HepG2 (cell line): ENCODE data around the gene GRAMD2A. TPM values are rescaled to one million over a fixed set of nuclear protein-coding genes. Genes with fewer than 3 reads are reported as not detected.
A peak's percentile ranks its signal among the peaks of the same experiment; 100 is the strongest.

Experiments used
- ATAC-seq: fragments of 200-7000 bp; cut with Tn5 transposase; 3 replicates; pipeline ENCODE4 v1.9.1; 2020; ENCODE audit warnings: mild to moderate bottlenecking, moderate library complexity
- BruUV-seq: library from RNA; stranded (reverse); fragments of 400-500 nt; replicated peaks from 2 replicates; lab custom pipeline; 2021; lab: Mats Ljungman, UMichigan
- CTCF ChIA-PET: fragments of 300-600 bp; formaldehyde crosslinking; extraction: SDS; loops from one replicate; lab custom pipeline; 2021; ENCODE audit warnings: low total read pairs, inconsistent platforms, low intra/inter-chr PET ratio; lab: Yijun Ruan, JAX
- POLR2A ChIA-PET: fragments of 350-600 bp; sonication (Branson Sonifier 250); formaldehyde crosslinking; loops from one replicate; lab custom pipeline; 2020; ENCODE audit warnings: antibody characterized with exemption, inconsistent platforms; lab: Yijun Ruan, JAX
- DNase-seq: peaks from one replicate; pipeline ENCODE4 v3.0.0-alpha.2; 2015; ENCODE audit warnings: low spot score
- FAIRE-seq: peaks from 3 replicates; lab custom pipeline; 2011; peaks lifted over from hg19 to GRCh38; lab: Jason Lieb, UNC
- H2AFZ ChIP-seq: one replicate; pipeline ENCODE4 v1.6.1; 2011; ENCODE audit warnings: low read length, inconsistent platforms
- H3K27ac ChIP-seq: fragments of 300-600 bp; 3 replicates; pipeline ENCODE4 v1.8.0; 2011; ENCODE audit warnings: mixed run types, mild to moderate bottlenecking, mixed read lengths, low read length, inconsistent platforms; ENCODE audit not compliant: insufficient read depth; ENCODE audit errors: extremely low read length
- H3K27me3 ChIP-seq, 2 experiments: fragments of 200-600 bp in 1 of 2; 2 replicates in 1 of 2; 3 replicates in 1 of 2; pipeline versions ENCODE4 v1.6.0 to v1.8.0; 2011; ENCODE audit warnings: low read length in 2 of 2, mild to moderate bottlenecking in 2 of 2, moderate library complexity in 2 of 2, inconsistent platforms in 1 of 2; ENCODE audit not compliant: insufficient read depth in 2 of 2, control insufficient read depth in 1 of 2
- H3K36me3 ChIP-seq, 2 experiments: fragments of 200-600 bp in 1 of 2; replicated peaks in 1 of 2; 2 replicates in 1 of 2; 3 replicates in 1 of 2; pipeline versions ENCODE4 v1.5.1 to v1.8.0; 2011; ENCODE audit warnings: low read length in 2 of 2, inconsistent platforms in 1 of 2; ENCODE audit not compliant: insufficient read depth in 2 of 2, control insufficient read depth in 1 of 2
- H3K4me1 ChIP-seq: 2 replicates; pipeline ENCODE4 v1.5.1; 2012; ENCODE audit warnings: low read length, inconsistent platforms; ENCODE audit not compliant: insufficient read depth
- H3K4me2 ChIP-seq: 2 replicates; pipeline ENCODE4 v1.6.0; 2011; ENCODE audit warnings: low read depth, low read length, inconsistent platforms
- H3K4me3 ChIP-seq, 3 experiments: fragments of 200-600 bp in 1 of 3; sonication (generic), shearing (Covaris generic) in 1 of 3; replicated peaks in 1 of 3; 2 replicates each; pipeline ENCODE4 v1.5.1; 2011 to 2016; ENCODE audit warnings: low read length in 3 of 3, inconsistent platforms in 2 of 3, low read depth in 2 of 3, mild to moderate bottlenecking in 2 of 3, control low read depth in 1 of 3, mixed read lengths in 1 of 3; ENCODE audit not compliant: insufficient read depth in 1 of 3
- H3K79me2 ChIP-seq: one replicate; pipeline ENCODE4 v1.6.1; 2011; ENCODE audit warnings: low read length, inconsistent platforms; ENCODE audit not compliant: insufficient read depth
- H3K9ac ChIP-seq: 2 replicates; pipeline ENCODE4 v1.6.0; 2011; ENCODE audit warnings: mild to moderate bottlenecking, low read depth, low read length, inconsistent platforms; ENCODE audit not compliant: insufficient read depth
- H3K9me3 ChIP-seq: 2 replicates; pipeline ENCODE4 v1.5.1; 2012; ENCODE audit warnings: mild to moderate bottlenecking, low read length
- H4K20me1 ChIP-seq: 2 replicates; pipeline ENCODE4 v1.6.0; 2011; ENCODE audit warnings: inconsistent platforms, mild to moderate bottlenecking, low read length, moderate library complexity; ENCODE audit not compliant: insufficient read depth
- ARHGAP35 ChIP-seq: sonication (generic); formaldehyde crosslinking; IDR thresholded peaks from 2 replicates; pipeline ENCODE4 v1.9.0; 2022; ENCODE audit warnings: mild to moderate bottlenecking, inconsistent platforms, moderate library complexity, missing genetic modification reagents, borderline replicate concordance
- FOXA1 ChIP-seq, 2 experiments: fragments of 450-650 bp in 1 of 2; sonication (generic) in 1 of 2; formaldehyde crosslinking in 1 of 2; IDR thresholded peaks; 2 replicates each; pipeline versions ENCODE4 v1.4.0 to v1.6.1; 2016 to 2020; ENCODE audit warnings: missing genetic modification reagents in 1 of 2
- MED8 ChIP-seq: sonication (generic); formaldehyde crosslinking; IDR thresholded peaks from 2 replicates; pipeline ENCODE4 v1.8.1; 2023; ENCODE audit warnings: mild to moderate bottlenecking, missing genetic modification reagents; ENCODE audit not compliant: insufficient replicate concordance
- MYC ChIP-seq: sonication (generic); formaldehyde crosslinking; IDR thresholded peaks from 2 replicates; pipeline ENCODE4 v1.9.0; 2021; ENCODE audit warnings: missing genetic modification reagents, borderline replicate concordance
- ONECUT2 ChIP-seq: sonication (generic); formaldehyde crosslinking; IDR thresholded peaks from 2 replicates; pipeline ENCODE4 v1.4.0; 2020; ENCODE audit warnings: missing genetic modification reagents
- POLR2AphosphoS5 ChIP-seq: IDR thresholded peaks from 2 replicates; pipeline ENCODE4 v1.6.1; 2012; ENCODE audit warnings: low read depth, low read length
- SALL1 ChIP-seq: sonication (generic); formaldehyde crosslinking; IDR thresholded peaks from 2 replicates; pipeline ENCODE4 v1.8.0; 2022; ENCODE audit warnings: mild to moderate bottlenecking, missing genetic modification reagents
- SMAD9 ChIP-seq: sonication (generic); formaldehyde crosslinking; IDR thresholded peaks from 2 replicates; pipeline ENCODE4 v1.5.1; 2020; ENCODE audit warnings: mild to moderate bottlenecking, missing genetic modification reagents
- TAF1 ChIP-seq: sonication (generic); formaldehyde crosslinking; IDR thresholded peaks from 2 replicates; pipeline ENCODE4 v1.4.0; 2020; ENCODE audit warnings: missing genetic modification reagents
- TARDBP ChIP-seq: sonication (generic); formaldehyde crosslinking; IDR thresholded peaks from 2 replicates; pipeline ENCODE4 v1.8.0; 2022; ENCODE audit warnings: mild to moderate bottlenecking, missing genetic modification reagents
- ZKSCAN8 ChIP-seq: IDR thresholded peaks from 2 replicates; pipeline ENCODE4 v1.6.1; 2016; ENCODE audit warnings: borderline replicate concordance, missing genetic modification reagents, missing compliant biosample characterization
- ZNF34 ChIP-seq: sonication (generic); formaldehyde crosslinking; IDR thresholded peaks from 2 replicates; pipeline ENCODE4 v1.4.0; 2020; ENCODE audit warnings: mild to moderate bottlenecking, missing genetic modification reagents, borderline replicate concordance
- ZSCAN20 ChIP-seq: sonication (generic); formaldehyde crosslinking; IDR thresholded peaks from 2 replicates; pipeline ENCODE4 v1.4.0; 2020; ENCODE audit warnings: missing genetic modification reagents, mild to moderate bottlenecking, borderline replicate concordance
- WGBS: methylation state at CpG from one replicate; pipeline ENCODE4 v1.1.6; 2017; ENCODE audit warnings: low lambda C conversion rate; 5-methylcytosine and 5-hydroxymethylcytosine counted together
- in situ Hi-C: cut with HindIII; loops from 2 replicates; pipeline ENCODE4 v1.10.0; 2017; ENCODE audit warnings: low pct_unique_long_range_greater_than_20kb; ENCODE audit not compliant: extremely low pct_ligation_motif_present
- intact Hi-C: fragments of 100-400 bp; cut with micrococcal nuclease; formaldehyde crosslinking; loops from one replicate; pipeline ENCODE4 v1.10.0; 2022; ENCODE audit not compliant: unreplicated experiment
- polyA plus RNA-seq, 8 experiments: library from polyadenylated mRNA; depleted of rRNA in 3 of 8; stranded (reverse) in 7 of 8; unstranded in 1 of 8; fragments of >200 nt; fragmentation: Illumina TruSeq in 4 of 8; extraction: Trizol in 4 of 8; gene quantifications; 2 replicates each; pipeline versions ENCODE4 v1.2.1 to v1.2.3, GENCODE V29; 2011 to 2016; ENCODE audit warnings: low read depth in 4 of 8, missing spikeins in 1 of 8, mixed read lengths in 1 of 8; ENCODE audit not compliant: insufficient read depth in 1 of 8
- total RNA-seq, 5 experiments: library from RNA; depleted of rRNA; stranded (reverse); fragments of >200 nt; fragmentation: Illumina TruSeq; extraction: Trizol; gene quantifications; 2 replicates each; pipeline ENCODE4 v1.2.3, GENCODE V29; 2016; ENCODE audit warnings: low read depth in 1 of 5
- TF ChIP-seq, protein P1 (sequence below): IDR thresholded peaks from 2 replicates; pipeline ENCODE4 v1.6.1; 2012; ENCODE audit warnings: low read length, improper control_type of control experiment
- TF ChIP-seq, protein P2 (sequence below): sonication (generic); formaldehyde crosslinking; IDR thresholded peaks from 2 replicates; pipeline ENCODE4 v1.5.1; 2020; ENCODE audit warnings: missing genetic modification reagents, mild to moderate bottlenecking, borderline replicate concordance
- TF ChIP-seq, protein P3 (sequence below): sonication (generic); formaldehyde crosslinking; IDR thresholded peaks from 2 replicates; pipeline ENCODE4 v1.4.0; 2020; ENCODE audit warnings: missing genetic modification reagents; ENCODE audit errors: not compliant biosample characterization

GRAMD2A gene
- total and polyA plus RNA-seq, 2 of the 13 experiments (the other 11 are each of a cell fraction or from before 2014, with no cell fraction given): 0.04 TPM; not detected in 1

DNA sequence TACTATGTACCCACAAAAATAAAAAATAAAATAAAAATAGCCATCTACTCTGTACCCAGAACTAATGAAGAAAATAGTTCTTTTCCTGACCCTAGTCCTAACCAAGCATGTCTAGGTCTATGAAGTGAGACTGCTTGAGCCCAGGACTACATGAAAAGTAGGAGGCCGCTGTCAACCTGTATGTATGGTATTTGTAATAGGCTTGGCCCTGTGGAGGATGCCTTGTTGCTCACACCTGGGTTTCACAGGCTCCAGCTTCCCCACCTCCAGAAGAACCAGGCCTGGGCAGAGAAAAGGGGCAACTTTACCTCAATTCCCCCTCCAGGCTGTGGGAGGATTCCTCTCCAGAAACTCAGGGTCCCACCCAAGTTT lies 40.3 kb upstream of the GRAMD2A start (continued):
- TF ChIP-seq, protein P1, sequence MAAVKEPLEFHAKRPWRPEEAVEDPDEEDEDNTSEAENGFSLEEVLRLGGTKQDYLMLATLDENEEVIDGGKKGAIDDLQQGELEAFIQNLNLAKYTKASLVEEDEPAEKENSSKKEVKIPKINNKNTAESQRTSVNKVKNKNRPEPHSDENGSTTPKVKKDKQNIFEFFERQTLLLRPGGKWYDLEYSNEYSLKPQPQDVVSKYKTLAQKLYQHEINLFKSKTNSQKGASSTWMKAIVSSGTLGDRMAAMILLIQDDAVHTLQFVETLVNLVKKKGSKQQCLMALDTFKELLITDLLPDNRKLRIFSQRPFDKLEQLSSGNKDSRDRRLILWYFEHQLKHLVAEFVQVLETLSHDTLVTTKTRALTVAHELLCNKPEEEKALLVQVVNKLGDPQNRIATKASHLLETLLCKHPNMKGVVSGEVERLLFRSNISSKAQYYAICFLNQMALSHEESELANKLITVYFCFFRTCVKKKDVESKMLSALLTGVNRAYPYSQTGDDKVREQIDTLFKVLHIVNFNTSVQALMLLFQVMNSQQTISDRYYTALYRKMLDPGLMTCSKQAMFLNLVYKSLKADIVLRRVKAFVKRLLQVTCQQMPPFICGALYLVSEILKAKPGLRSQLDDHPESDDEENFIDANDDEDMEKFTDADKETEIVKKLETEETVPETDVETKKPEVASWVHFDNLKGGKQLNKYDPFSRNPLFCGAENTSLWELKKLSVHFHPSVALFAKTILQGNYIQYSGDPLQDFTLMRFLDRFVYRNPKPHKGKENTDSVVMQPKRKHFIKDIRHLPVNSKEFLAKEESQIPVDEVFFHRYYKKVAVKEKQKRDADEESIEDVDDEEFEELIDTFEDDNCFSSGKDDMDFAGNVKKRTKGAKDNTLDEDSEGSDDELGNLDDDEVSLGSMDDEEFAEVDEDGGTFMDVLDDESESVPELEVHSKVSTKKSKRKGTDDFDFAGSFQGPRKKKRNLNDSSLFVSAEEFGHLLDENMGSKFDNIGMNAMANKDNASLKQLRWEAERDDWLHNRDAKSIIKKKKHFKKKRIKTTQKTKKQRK: no peak
- TF ChIP-seq MED8 (CRISPR knock-in tag) (no peak), TARDBP (CRISPR knock-in tag) (no peak), ONECUT2 (CRISPR knock-in tag) (no peak), ZSCAN20 (CRISPR knock-in tag) (no peak)

DNA sequence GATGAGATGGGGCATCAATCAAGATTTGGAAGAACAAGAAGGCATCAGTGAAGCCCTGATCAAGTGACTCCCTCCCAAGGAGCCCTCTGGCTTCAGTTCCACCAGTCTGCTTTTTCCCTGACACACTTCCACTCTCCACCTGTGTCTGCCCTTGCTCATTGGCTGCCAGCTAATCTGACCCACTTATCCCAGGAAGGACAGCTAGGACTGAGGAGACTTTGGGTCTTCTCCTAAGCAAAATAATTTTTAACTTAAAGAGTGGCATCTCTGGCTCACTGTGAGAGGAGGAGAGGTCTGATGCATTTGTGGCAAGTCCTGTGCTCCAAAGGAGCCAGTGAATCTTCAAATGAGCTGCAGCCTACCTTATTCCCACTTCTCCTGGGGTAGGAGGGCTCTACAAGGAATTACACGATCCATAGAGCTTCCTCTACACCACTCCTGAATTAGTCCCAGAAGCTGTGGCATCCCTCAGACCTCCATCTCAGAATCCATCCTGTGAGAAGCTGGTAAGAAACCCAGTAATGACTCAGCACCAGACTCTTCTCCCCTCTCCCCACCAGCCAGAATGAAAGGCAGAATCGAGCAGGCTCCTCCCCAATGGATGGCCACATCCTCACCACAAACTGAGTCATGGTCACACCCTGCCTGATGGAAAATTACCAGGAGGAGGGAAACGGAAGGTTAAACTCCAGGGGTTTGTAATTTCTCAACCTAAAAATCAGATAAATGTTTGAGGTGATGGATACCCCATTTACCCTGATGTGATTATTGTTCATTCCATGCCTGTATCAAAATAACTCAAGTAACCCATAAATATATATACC lies 39.7 kb upstream of the GRAMD2A start:
- H3K79me2 ChIP-seq: no peaks in the 10 kb centered on the region
- peak overlapping the region in 2 of 3 experiments; percentile 31 to 43; a peak in 3 of 6 replicates for H3K4me3 ChIP-seq
- ChIA-PET POLR2A (interaction anchor here (0.7 to 2.0 kb wide), 3 partner anchors 10 to 138 kb away, joined by 3 to 9 read pairs (median 6); partner anchors contain the start of gene HEXA), CTCF (no interaction called here)
- BruUV-seq: TSS peak; percentile 98
- no peaks in the 10 kb centered on the region for H3K9me3 ChIP-seq
- no peaks in the 10 kb centered on the region for H4K20me1 ChIP-seq
- H3K36me3 ChIP-seq: no peaks in the 10 kb centered on the region
- ATAC-seq: peak; percentile 78
- H3K27me3 ChIP-seq: peaks cover 0 to 3% of the 10 kb centered on the region in 2 experiments; a peak in 1 of 5 replicates
- intact Hi-C loops (no loop called here), in situ Hi-C loops (no loop called here)
- no peak overlapping the region for H2AFZ ChIP-seq
- H3K27ac ChIP-seq: peak overlapping the region; percentile 36
- peak; percentile 89 for FAIRE-seq
- DNase-seq: peak; percentile 85
- H3K9ac ChIP-seq: peak overlapping the region; percentile 50
- peak overlapping the region; percentile 72 for H3K4me2 ChIP-seq
- H3K4me1 ChIP-seq: peaks cover 53% of the 10 kb centered on the region
- WGBS: 10% methylated on average over 3 of the region's 3 CpGs
- TF ChIP-seq, protein P2, sequence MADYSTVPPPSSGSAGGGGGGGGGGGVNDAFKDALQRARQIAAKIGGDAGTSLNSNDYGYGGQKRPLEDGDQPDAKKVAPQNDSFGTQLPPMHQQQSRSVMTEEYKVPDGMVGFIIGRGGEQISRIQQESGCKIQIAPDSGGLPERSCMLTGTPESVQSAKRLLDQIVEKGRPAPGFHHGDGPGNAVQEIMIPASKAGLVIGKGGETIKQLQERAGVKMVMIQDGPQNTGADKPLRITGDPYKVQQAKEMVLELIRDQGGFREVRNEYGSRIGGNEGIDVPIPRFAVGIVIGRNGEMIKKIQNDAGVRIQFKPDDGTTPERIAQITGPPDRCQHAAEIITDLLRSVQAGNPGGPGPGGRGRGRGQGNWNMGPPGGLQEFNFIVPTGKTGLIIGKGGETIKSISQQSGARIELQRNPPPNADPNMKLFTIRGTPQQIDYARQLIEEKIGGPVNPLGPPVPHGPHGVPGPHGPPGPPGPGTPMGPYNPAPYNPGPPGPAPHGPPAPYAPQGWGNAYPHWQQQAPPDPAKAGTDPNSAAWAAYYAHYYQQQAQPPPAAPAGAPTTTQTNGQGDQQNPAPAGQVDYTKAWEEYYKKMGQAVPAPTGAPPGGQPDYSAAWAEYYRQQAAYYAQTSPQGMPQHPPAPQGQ (CRISPR knock-in tag): no peak
- TF ChIP-seq SALL1: 0 out of 2 replicates have a peak, but pooled peaks have one; percentile 12
- no peak for TF ChIP-seq SMAD9 (CRISPR knock-in tag)
- no peak for TF ChIP-seq MYC (CRISPR knock-in tag)
- TF ChIP-seq FOXA1 (IDR thresholded peaks at IDR 0.05): no peak
- TF ChIP-seq FOXA1 (CRISPR knock-in tag; IDR thresholded peaks at IDR 0.05): no peak
- TF ChIP-seq ZNF34: no peak
- TF ChIP-seq ZKSCAN8 (CRISPR knock-in tag): no peak
- TF ChIP-seq TAF1 (CRISPR knock-in tag): peak; percentile 72; the same call in 1 of the 2 replicates
- TF ChIP-seq ARHGAP35 (CRISPR knock-in tag): no peak
- TF ChIP-seq, protein P3, sequence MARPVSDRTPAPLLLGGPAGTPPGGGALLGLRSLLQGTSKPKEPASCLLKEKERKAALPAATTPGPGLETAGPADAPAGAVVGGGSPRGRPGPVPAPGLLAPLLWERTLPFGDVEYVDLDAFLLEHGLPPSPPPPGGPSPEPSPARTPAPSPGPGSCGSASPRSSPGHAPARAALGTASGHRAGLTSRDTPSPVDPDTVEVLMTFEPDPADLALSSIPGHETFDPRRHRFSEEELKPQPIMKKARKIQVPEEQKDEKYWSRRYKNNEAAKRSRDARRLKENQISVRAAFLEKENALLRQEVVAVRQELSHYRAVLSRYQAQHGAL (CRISPR knock-in tag): no peak
- TF ChIP-seq POLR2AphosphoS5: peak; percentile 41; the same call in 1 of the 2 replicates
